HCT116 (cell line): ENCODE measurements around the gene CHRNB2. TPM values are rescaled to one million over a fixed set of nuclear protein-coding genes. Genes with fewer than 3 reads are reported as not detected.

Experiments
- ATAC-seq: fragments of 200-7000 bp; cut with Tn5 transposase; 2 replicates; pipeline ENCODE4 v1.9.1; 2020; ENCODE audit warnings: mild to moderate bottlenecking, moderate library complexity
- BruUV-seq: library from RNA; stranded (reverse); fragments of 400-500 nt; replicated peaks from 2 replicates; lab custom pipeline; 2021; lab: Mats Ljungman, UMichigan
- CTCF ChIA-PET: fragments of 300-600 bp; sonication (Branson Sonifier 250); formaldehyde crosslinking; loops from one replicate; lab custom pipeline; 2021; ENCODE audit warnings: antibody characterized with exemption; lab: Charles Lee
- POLR2A ChIA-PET: fragments of 300-600, 350-600 bp; sonication (Branson Sonifier 250); formaldehyde crosslinking; loops from one replicate; lab custom pipeline; 2021; ENCODE audit warnings: antibody characterized with exemption; lab: Charles Lee
- RAD21 ChIA-PET, 2 experiments: fragments of 300-600 bp; sonication (Branson Sonifier 250); formaldehyde crosslinking; loops; one replicate each; lab custom pipeline; 2023; ENCODE audit warnings: low total read pairs in 2 of 2; ENCODE audit not compliant: uncharacterized antibody in 2 of 2, unreplicated experiment in 2 of 2, low non-redundant PET in 1 of 2; lab: Charles Lee
- DNase-seq: peaks from one replicate; pipeline ENCODE4 v3.0.0-alpha.2; 2010; ENCODE audit warnings: low read depth, low spot score
- H2AFZ ChIP-seq: fragments of 200-600 bp; shearing (Covaris generic), sonication (generic); 2 replicates; pipeline ENCODE4 v1.6.1; 2017; ENCODE audit warnings: low read depth, mixed run types, mixed read lengths, antibody characterized with exemption, low read length; ENCODE audit not compliant: poor library complexity, severe bottlenecking
- H3K27ac ChIP-seq: 2 replicates; pipeline ENCODE4 v1.5.1; 2012; ENCODE audit warnings: low read depth, low read length
- H3K27me3 ChIP-seq: fragments of 200-600 bp; sonication (generic); 2 replicates; pipeline ENCODE4 v1.6.1; 2016; ENCODE audit warnings: mixed run types, low read length, mixed read lengths; ENCODE audit not compliant: insufficient read depth
- H3K36me3 ChIP-seq, 2 experiments: fragments of 200-500 bp in 1 of 2; fragments of 200-600 bp in 1 of 2; sonication (Bioruptor generic) in 1 of 2; sonication (generic) in 1 of 2; 2 replicates each; pipeline versions ENCODE4 v1.5.1 to v1.6.1; 2014 to 2016; ENCODE audit warnings: low read length in 2 of 2, inconsistent platforms in 1 of 2, mixed read lengths in 1 of 2, mixed run types in 1 of 2; ENCODE audit not compliant: insufficient read depth in 2 of 2, control insufficient read depth in 1 of 2
- H3K4me1 ChIP-seq, 2 experiments: fragments of 200-600 bp in 1 of 2; sonication (generic) in 1 of 2; 2 replicates each; pipeline versions ENCODE4 v1.5.1 to v1.6.1; 2012 to 2017; ENCODE audit warnings: low read length in 2 of 2, inconsistent platforms in 1 of 2, mild to moderate bottlenecking in 1 of 2, mixed read lengths in 1 of 2, mixed run types in 1 of 2, moderate library complexity in 1 of 2; ENCODE audit not compliant: insufficient read depth in 2 of 2, control insufficient read depth in 1 of 2
- H3K4me2 ChIP-seq: fragments of 200-600 bp; sonication (generic); 2 replicates; pipeline ENCODE4 v1.6.1; 2017; ENCODE audit warnings: mixed run types, low read length, mixed read lengths
- H3K4me3 ChIP-seq, 2 experiments: fragments of 200-600 bp in 1 of 2; sonication (generic) in 1 of 2; replicated peaks in 1 of 2; 2 replicates each; pipeline ENCODE4 v1.5.1; 2011 to 2016; ENCODE audit warnings: low read length in 2 of 2, control low read depth in 1 of 2, low read depth in 1 of 2, mild to moderate bottlenecking in 1 of 2, mixed read lengths in 1 of 2, mixed run types in 1 of 2
- H3K79me2 ChIP-seq: fragments of 200-600 bp; sonication (generic); 2 replicates; pipeline ENCODE4 v1.6.1; 2017; ENCODE audit warnings: mild to moderate bottlenecking, mixed run types, low read length, moderate library complexity, mixed read lengths; ENCODE audit not compliant: insufficient read depth
- H3K9ac ChIP-seq: fragments of 200-600 bp; sonication (generic); 2 replicates; pipeline ENCODE4 v1.6.1; 2016; ENCODE audit warnings: low read length, mixed read lengths
- H3K9me2 ChIP-seq: fragments of 200-600 bp; sonication (generic), shearing (Covaris generic); 2 replicates; pipeline ENCODE4 v1.6.1; 2017; ENCODE audit warnings: mixed run types, mild to moderate bottlenecking, moderate library complexity; ENCODE audit not compliant: insufficient read depth
- H3K9me3 ChIP-seq, 2 experiments: fragments of 200-500 bp in 1 of 2; fragments of 200-600 bp in 1 of 2; sonication (Bioruptor generic) in 1 of 2; sonication (generic) in 1 of 2; 2 replicates each; pipeline ENCODE4 v1.6.1; 2014 to 2017; ENCODE audit warnings: low read length in 2 of 2, mixed read lengths in 2 of 2, inconsistent platforms in 1 of 2, low read depth in 1 of 2, mild to moderate bottlenecking in 1 of 2, mixed run types in 1 of 2, moderate library complexity in 1 of 2; ENCODE audit not compliant: control insufficient read depth in 1 of 2, insufficient read depth in 1 of 2
- H4K20me1 ChIP-seq: fragments of 200-600 bp; sonication (generic), shearing (Covaris generic); 2 replicates; pipeline ENCODE4 v1.6.1; 2017; ENCODE audit warnings: mixed run types, mild to moderate bottlenecking, moderate library complexity; ENCODE audit not compliant: insufficient read depth
- ATF3 ChIP-seq: IDR thresholded peaks from 2 replicates; pipeline ENCODE4 v1.6.1; 2012
- CEBPB ChIP-seq: IDR thresholded peaks from 2 replicates; pipeline ENCODE4 v1.6.1; 2012; ENCODE audit warnings: low read depth
- CTCF ChIP-seq, 3 experiments: fragments of 200-600 bp in 1 of 3; sonication (generic) in 1 of 3; IDR thresholded peaks in 2 of 3; conservative IDR thresholded peaks in 1 of 3; 2 replicates each; pipeline ENCODE4 v1.5.1; 2012 to 2017; ENCODE audit warnings: low read depth in 2 of 3, low read length in 2 of 3, antibody characterized with exemption in 1 of 3, borderline replicate concordance in 1 of 3, control low read depth in 1 of 3, mild to moderate bottlenecking in 1 of 3, mixed read lengths in 1 of 3, mixed run types in 1 of 3, moderate library complexity in 1 of 3; ENCODE audit not compliant: insufficient read depth in 1 of 3
- EGR1 ChIP-seq: IDR thresholded peaks from 2 replicates; pipeline ENCODE4 v1.6.1; 2012; ENCODE audit warnings: low read depth
- ELF1 ChIP-seq: IDR thresholded peaks from 2 replicates; pipeline ENCODE4 v1.6.1; 2012; ENCODE audit warnings: low read depth, borderline replicate concordance
- EZH2 ChIP-seq: fragments of 200-600 bp; sonication (generic); IDR thresholded peaks from 2 replicates; pipeline ENCODE4 v1.6.1; 2017; ENCODE audit warnings: antibody characterized with exemption, mixed run types
- FOSL1 ChIP-seq: IDR thresholded peaks from 2 replicates; pipeline ENCODE4 v1.6.1; 2012; ENCODE audit warnings: low read depth
- JUND ChIP-seq: IDR thresholded peaks from 2 replicates; pipeline ENCODE4 v1.6.1; 2012
- MAX ChIP-seq: IDR thresholded peaks from 2 replicates; pipeline ENCODE4 v1.6.1; 2012
- RAD21 ChIP-seq: IDR thresholded peaks from 2 replicates; pipeline ENCODE4 v1.6.1; 2012; ENCODE audit warnings: low read depth, mild to moderate bottlenecking
- REST ChIP-seq: IDR thresholded peaks from 2 replicates; pipeline ENCODE4 v1.6.1; 2012; ENCODE audit warnings: low read depth
- SP1 ChIP-seq: IDR thresholded peaks from 2 replicates; pipeline ENCODE4 v1.6.1; 2012; ENCODE audit warnings: low read depth
- SRF ChIP-seq: IDR thresholded peaks from 2 replicates; pipeline ENCODE4 v1.6.1; 2012; ENCODE audit warnings: low read depth
- YY1 ChIP-seq: IDR thresholded peaks from 2 replicates; pipeline ENCODE4 v1.6.1; 2011; ENCODE audit warnings: low read length, low read depth, moderate library complexity, mild to moderate bottlenecking; ENCODE audit not compliant: insufficient replicate concordance; ENCODE audit errors: extremely low read depth
- ZBTB33 ChIP-seq: IDR thresholded peaks from 2 replicates; pipeline ENCODE4 v1.6.1; 2011; ENCODE audit warnings: mild to moderate bottlenecking, low read length, moderate library complexity; ENCODE audit not compliant: insufficient replicate concordance; ENCODE audit errors: extremely low read depth
- ZFX ChIP-seq: fragments of 450-650 bp; IDR thresholded peaks from 2 replicates; pipeline ENCODE4 v1.6.1; 2017
- ZNF274 ChIP-seq: fragments of 200-500 bp; sonication (Bioruptor generic); IDR thresholded peaks from 2 replicates; pipeline ENCODE4 v1.6.1; 2014; ENCODE audit warnings: mild to moderate bottlenecking, low read depth, low read length, inconsistent platforms
- intact Hi-C: fragments of 100-400 bp; cut with micrococcal nuclease; formaldehyde crosslinking; loops from 2 replicates; pipeline ENCODE4 v1.10.0; 2022
- total RNA-seq: library from RNA; stranded (reverse); gene quantifications from one replicate; pipeline ENCODE4 v1.2.1, GENCODE V29; 2021; ENCODE audit not compliant: unreplicated experiment

The CHRNB2 gene
- total RNA-seq, 1 experiment from 2014 or later, result not detected

- BruUV-seq, result no TSS peak
- ATAC-seq (no peak), DNase-seq (no peak)
- ChIA-PET RAD21 (no interaction called here), CTCF (no interaction called here), POLR2A (no interaction called here)
- Histone ChIP-seq H3K4me1 (no peaks in the 10 kb centered on the region), H3K27ac (no peak overlapping the region), H3K4me2 (no peak overlapping the region), H3K4me3 (no peak overlapping the region), H4K20me1 (no peaks in the 10 kb centered on the region), H3K9me3 (no peaks in the 10 kb centered on the region), H3K36me3 (no peaks in the 10 kb centered on the region), H3K79me2 (no peaks in the 10 kb centered on the region), H2AFZ (no peak overlapping the region), H3K9ac (no peak overlapping the region), H3K9me2 (no peaks in the 10 kb centered on the region), H3K27me3 (no peaks in the 10 kb centered on the region)
- intact Hi-C loops, result no loop called here
- TF ChIP-seq ZBTB33, result no peak
- TF ChIP-seq REST, result no peak
- no peak for TF ChIP-seq EGR1
- no peak for TF ChIP-seq ATF3
- TF ChIP-seq JUND, result no peak
- no peak for TF ChIP-seq ZNF274
- no peak for TF ChIP-seq YY1
- TF ChIP-seq EZH2, result no peak
- no peak for TF ChIP-seq MAX
- TF ChIP-seq CEBPB, result no peak
- TF ChIP-seq FOSL1, result no peak
- TF ChIP-seq CTCF (IDR thresholded peaks at IDR 0.05 in 2 of 3, conservative IDR thresholded peaks at IDR 0.05 in 1 of 3; ENCODE audit: borderline replicate concordance in 1 of 3, insufficient read depth in 1 of 3, low read depth in 2 of 3, low read length in 2 of 3), result no peak
- no peak for TF ChIP-seq SP1
- no peak for TF ChIP-seq ZFX
- TF ChIP-seq RAD21, result no peak
- no peak for TF ChIP-seq SRF
- no peak for TF ChIP-seq ELF1
These were observed 47.2 kb upstream of the CHRNB2 start for GRCh38 chr1:154520333-154520732.
